GM10847 (cell line): ENCODE data around the gene HSP90AA1.

ENCODE experiments used
- POLR2A ChIP-seq: IDR thresholded peaks from 2 replicates; pipeline ENCODE4 v1.6.1; 2011; ENCODE audit not compliant: insufficient read length; ENCODE audit errors: extremely low read depth

HSP90AA1 gene

DNA sequence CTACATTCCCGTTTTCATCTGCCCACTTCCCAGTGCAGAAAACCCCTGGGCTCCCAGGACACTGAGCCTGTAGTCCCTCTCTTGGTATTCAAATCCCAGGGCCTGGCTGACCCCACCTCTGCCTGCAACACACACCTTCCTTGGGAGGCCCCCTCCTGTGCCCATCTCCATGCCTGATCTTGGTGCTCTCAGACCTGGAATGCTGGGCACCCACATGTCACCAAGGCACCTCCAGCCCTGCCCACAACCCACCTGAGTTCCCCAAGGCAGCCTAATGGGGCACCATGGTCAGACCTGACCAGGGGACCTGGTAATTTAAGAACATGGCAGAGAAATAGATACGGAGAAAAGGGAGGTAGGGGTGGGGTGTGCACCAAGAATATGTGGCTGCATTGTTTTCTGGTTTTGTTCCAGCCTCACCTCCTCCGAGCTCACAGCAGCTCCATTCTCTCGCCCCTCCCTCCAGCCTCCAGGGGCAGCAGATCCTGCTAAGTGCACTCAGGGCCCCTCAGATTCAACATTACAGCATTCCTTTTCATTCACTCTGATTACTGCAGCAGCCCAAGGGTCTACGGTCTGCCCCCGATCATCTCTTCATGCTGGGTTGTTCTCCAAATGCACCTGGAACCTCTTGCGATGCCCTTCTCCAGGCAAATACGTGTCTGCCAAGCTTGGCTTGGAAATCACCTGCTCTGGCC lies 9.2 kb upstream of the HSP90AA1 start:
- no peak for TF ChIP-seq POLR2A

DNA sequence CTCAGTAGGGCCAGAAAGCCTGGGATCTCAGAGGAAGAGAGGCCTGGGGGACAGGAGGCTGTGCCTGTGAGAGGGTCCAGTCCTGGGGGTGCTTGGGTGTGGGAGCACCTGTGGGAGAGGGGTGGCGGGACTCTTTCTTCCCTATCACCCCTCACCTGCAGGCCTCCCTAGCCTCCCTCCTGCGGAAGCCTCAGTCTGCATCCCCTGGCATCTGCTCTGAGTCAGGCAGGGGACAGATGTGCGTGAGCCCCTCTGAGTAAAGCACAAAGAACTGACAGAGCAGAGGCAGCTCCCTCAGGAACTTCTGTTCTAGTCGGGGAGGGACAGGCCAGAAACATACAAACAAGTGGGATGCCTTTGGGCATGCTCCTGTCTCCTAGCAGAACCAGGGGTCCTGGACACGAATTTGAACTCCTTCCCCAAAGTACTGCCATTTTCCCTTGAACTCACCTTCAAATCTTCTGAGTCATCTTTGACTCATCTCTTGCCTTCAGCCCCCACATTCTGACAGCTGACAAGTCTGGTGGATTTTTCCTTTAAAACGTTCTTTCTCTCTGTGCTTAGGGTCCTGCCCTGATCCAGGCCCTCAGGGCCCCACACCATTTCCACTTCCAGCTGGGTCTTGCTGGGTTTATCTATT lies 8.5 kb upstream of the HSP90AA1 start:
- no peak for TF ChIP-seq POLR2A

GRCh38 chr14:102094101-102094500 lies 7.3 kb upstream of the HSP90AA1 start:
- TF ChIP-seq POLR2A, result no peak

- TF ChIP-seq POLR2A, result no peak
Observed at GRCh38 chr14:102092806-102093205, 6.0 kb upstream of the HSP90AA1 start.

- TF ChIP-seq POLR2A, result no peak
Observed at GRCh38 chr14:102090713-102091112, 3.9 kb upstream of the HSP90AA1 start.

DNA sequence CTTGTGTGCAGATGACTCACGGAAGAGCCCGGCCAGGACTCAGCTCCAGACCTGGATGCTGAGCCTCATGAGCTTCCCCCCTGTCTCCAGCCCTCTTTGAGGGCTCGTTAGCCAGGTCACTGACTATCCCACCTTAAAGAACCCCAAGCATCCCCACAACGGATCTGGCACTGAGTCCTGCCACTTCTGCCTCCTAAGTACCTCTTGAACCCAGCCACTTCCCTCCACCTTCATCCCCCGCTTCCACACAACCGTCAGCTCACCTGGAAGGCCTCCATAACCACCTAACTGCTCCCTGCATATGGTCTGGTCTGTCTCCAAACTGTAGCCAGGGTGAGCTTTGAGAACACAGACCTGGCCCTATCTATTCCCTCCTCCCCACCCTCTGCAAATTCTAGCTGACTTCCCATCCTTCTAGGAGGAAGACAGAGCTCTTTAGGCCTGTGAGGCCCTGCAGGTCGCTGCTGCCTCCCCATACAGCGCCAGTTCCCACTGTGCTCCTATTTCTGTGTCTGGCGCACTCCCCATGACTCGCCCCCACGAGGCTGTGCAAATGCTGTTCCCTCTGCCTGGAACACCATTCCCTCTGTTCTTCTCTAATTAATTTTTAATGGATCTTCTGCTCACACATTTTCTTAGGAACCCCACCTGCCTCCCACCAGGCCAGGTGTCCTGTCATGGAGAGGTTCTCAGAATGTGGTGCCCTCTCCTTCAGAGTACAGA lies 2.9 kb upstream of the HSP90AA1 start:
- TF ChIP-seq POLR2A, result no peak

DNA sequence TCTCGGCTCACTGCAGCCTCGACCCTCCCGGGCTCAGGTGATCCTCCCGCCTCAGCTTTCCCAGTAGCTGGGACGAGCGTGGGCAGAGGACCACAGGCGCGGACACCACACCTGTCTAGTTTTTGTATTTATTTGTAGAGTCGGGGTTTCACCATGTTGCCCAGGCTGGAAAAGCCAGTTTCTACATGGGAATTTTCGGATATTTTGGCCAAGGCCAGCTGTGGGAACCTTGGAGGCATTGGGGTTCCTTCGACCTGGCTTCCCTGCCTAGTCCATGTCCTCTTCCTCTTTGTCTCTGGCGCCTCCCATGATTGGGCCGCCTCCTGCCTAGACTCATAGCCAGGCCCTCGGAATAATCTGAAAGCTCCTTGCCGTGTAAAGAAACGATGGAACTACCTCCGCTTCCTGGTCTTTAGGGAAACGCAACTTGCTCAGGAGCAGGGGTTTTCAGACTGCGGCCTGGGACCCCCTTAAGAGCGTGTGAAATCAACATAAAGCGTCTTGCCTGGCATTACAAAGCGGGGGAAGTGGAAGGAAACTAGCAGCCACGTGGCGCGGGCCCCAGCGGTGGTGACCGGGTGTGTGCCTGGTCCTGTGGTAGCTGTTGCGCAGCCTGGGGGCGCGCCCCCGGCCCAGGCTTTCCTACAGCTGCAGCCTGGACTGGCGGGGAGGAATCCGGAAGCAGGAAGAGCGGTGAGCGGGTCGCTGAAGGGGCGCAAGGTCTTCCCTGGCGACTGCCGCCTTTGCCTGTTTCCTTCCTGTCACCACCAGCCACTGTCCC lies 1.4 kb upstream of the HSP90AA1 start:
- TF ChIP-seq POLR2A, result peak; percentile 44

- TF ChIP-seq POLR2A, result no peak
Observed at GRCh38 chr14:102087762-102088011, 843 bp upstream of the HSP90AA1 start.

GRCh38 chr14:102086709-102086971 lies 204 bp downstream of the HSP90AA1 start:
- TF ChIP-seq POLR2A, result no peak

- no peak for TF ChIP-seq POLR2A
Observed at GRCh38 chr14:102085948-102086708, 716 bp downstream of the HSP90AA1 start.

- TF ChIP-seq POLR2A, result no peak
Observed at GRCh38 chr14:102085488-102085887, 1.4 kb downstream of the HSP90AA1 start.

GRCh38 chr14:102084931-102085330 lies 1.9 kb downstream of the HSP90AA1 start:
- no peak for TF ChIP-seq POLR2A

DNA sequence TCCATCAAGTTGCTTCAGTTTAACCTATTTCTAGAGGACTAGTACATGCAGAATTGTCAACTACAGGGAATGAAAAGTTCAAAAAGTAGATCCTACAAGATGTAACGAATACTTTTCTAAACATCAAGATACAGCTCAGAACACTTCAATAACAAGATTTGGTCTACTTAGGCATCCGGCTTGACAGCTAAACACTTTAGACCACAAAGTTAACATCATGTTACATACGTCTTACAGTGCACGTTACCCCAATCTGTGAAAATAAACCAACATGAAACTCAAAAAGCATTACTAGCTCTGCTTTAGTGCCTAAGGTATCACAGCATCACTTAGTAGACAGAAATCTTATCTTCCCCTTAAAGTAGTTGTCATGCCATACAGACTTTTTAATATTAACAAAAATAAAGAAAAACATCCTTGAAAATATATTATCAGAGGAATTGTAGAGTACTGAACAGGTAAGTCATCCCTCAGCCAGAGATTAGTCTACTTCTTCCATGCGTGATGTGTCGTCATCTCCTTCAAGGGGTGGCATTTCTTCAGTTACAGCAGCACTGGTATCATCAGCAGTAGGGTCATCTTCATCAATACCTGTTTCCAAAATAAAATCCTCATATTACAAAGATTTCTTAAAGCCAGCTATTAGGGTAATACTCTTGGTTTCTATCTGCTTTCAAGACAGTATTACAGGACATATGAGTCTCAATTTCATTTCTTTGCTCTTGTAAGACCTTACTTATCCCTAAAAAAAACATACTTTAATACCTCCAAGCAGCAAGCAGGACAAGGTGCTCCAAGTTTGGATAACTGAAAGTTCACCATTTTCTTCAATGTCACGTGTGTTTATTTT lies 5.4 kb downstream of the HSP90AA1 start:
- no peak for TF ChIP-seq POLR2A

GRCh38 chr14:102080183-102081080 lies 6.4 kb downstream of the HSP90AA1 start:
- TF ChIP-seq POLR2A, result no peak

GRCh38 chr14:102079700-102079979 lies 7.2 kb downstream of the HSP90AA1 start:
- no peak for TF ChIP-seq POLR2A
